DOHH2 (cell line): ENCODE measurements around the gene PHACTR2.

Experiments
- CTCF ChIP-seq: fragments of 200-600 bp; sonication (generic); IDR thresholded peaks from one replicate; pipeline ENCODE4 v1.5.1; 2014; ENCODE audit warnings: antibody characterized with exemption, mild to moderate bottlenecking, low read depth, low read length; ENCODE audit not compliant: poor library complexity, severe bottlenecking
- EZH2phosphoT487 ChIP-seq: fragments of 200-600 bp; sonication (generic); IDR thresholded peaks from 2 replicates; pipeline ENCODE4 v1.6.1; 2017; ENCODE audit warnings: borderline replicate concordance, mild to moderate bottlenecking, antibody characterized with exemption, low read length, moderate library complexity, mixed read lengths

- TF ChIP-seq CTCF (no peak), EZH2phosphoT487 (no peak)
Observed at GRCh38 chr6:143822584-143823024, 144.8 kb downstream of the PHACTR2 start.
